Stimulated activated memory B cell treated with anti-CD40 and anti-IgM and Interleukin-4, amounts not matched to agents 10 μg/mL and 1 μg/mL and 100 μg/mL, for 72 hours (primary cell): ENCODE data around the gene MEF2A.

ENCODE experiments used
- ATAC-seq: fragments of 150-1000 bp; cut with Tn5 transposase; 2 replicates; pipeline ENCODE4 v1.10.0; 2021
- H3K27ac Mint-ChIP-seq: one replicate; pipeline ENCODE4 v1.8.0; 2022; ENCODE audit warnings: mild to moderate bottlenecking, mixed read lengths
- H3K27me3 Mint-ChIP-seq: one replicate; pipeline ENCODE4 v1.8.0; 2022; ENCODE audit warnings: mixed read lengths
- H3K36me3 Mint-ChIP-seq: one replicate; pipeline ENCODE4 v1.8.0; 2022; ENCODE audit warnings: mixed read lengths
- H3K4me1 Mint-ChIP-seq: one replicate; pipeline ENCODE4 v1.8.0; 2022; ENCODE audit warnings: mixed read lengths
- H3K4me3 Mint-ChIP-seq: one replicate; pipeline ENCODE4 v1.8.0; 2022; ENCODE audit warnings: mild to moderate bottlenecking, moderate library complexity, mixed read lengths
- H3K9me3 Mint-ChIP-seq: one replicate; pipeline ENCODE4 v1.8.0; 2022; ENCODE audit warnings: mixed read lengths

The MEF2A gene

GRCh38 chr15:99554880-99555488 lies 10.8 kb upstream of the MEF2A start:
- Mint-ChIP-seq H3K4me3 (no peak overlapping the region), H3K9me3 (no peaks in the 10 kb centered on the region), H3K27ac (peak overlapping the region; percentile 73), H3K4me1 (peaks cover 36% of the 10 kb centered on the region), H3K27me3 (no peaks in the 10 kb centered on the region), H3K36me3 (no peaks in the 10 kb centered on the region)
- ATAC-seq: no peak

GRCh38 chr15:99556011-99556410 lies 9.8 kb upstream of the MEF2A start:
- Mint-ChIP-seq H3K36me3 (no peaks in the 10 kb centered on the region), H3K27ac (peak overlapping the region; percentile 73), H3K4me1 (peaks cover 31% of the 10 kb centered on the region), H3K27me3 (no peaks in the 10 kb centered on the region), H3K4me3 (no peak overlapping the region), H3K9me3 (no peaks in the 10 kb centered on the region)
- ATAC-seq: peak; percentile 67

GRCh38 chr15:99556578-99556977 lies 9.2 kb upstream of the MEF2A start:
- no peak for ATAC-seq
- Mint-ChIP-seq H3K4me1 (peaks cover 29% of the 10 kb centered on the region), H3K4me3 (no peak overlapping the region), H3K9me3 (no peaks in the 10 kb centered on the region), H3K36me3 (no peaks in the 10 kb centered on the region), H3K27me3 (no peaks in the 10 kb centered on the region), H3K27ac (peak overlapping the region; percentile 73)

GRCh38 chr15:99558084-99558483 lies 7.7 kb upstream of the MEF2A start:
- Mint-ChIP-seq H3K27ac (no peak overlapping the region), H3K4me1 (peaks cover 33% of the 10 kb centered on the region), H3K4me3 (no peak overlapping the region), H3K36me3 (no peaks in the 10 kb centered on the region), H3K27me3 (no peaks in the 10 kb centered on the region), H3K9me3 (no peaks in the 10 kb centered on the region)
- ATAC-seq: no peak

GRCh38 chr15:99558571-99558970 lies 7.2 kb upstream of the MEF2A start:
- Mint-ChIP-seq H3K27me3 (no peaks in the 10 kb centered on the region), H3K9me3 (no peaks in the 10 kb centered on the region), H3K36me3 (no peaks in the 10 kb centered on the region), H3K4me3 (no peak overlapping the region), H3K27ac (no peak overlapping the region), H3K4me1 (peaks cover 36% of the 10 kb centered on the region)
- no peak for ATAC-seq

- H3K9me3 Mint-ChIP-seq: no peaks in the 10 kb centered on the region
- ATAC-seq: no peak
These were observed 4.1 kb upstream of the MEF2A start for GRCh38 chr15:99561476-99562230.

GRCh38 chr15:99562238-99562637 lies 3.5 kb upstream of the MEF2A start:
- peak overlapping the region; percentile 89 for H3K27ac Mint-ChIP-seq
- no peaks in the 10 kb centered on the region for H3K36me3 Mint-ChIP-seq
- peaks cover 28% of the 10 kb centered on the region for H3K4me1 Mint-ChIP-seq
- ATAC-seq: no peak
- no peak overlapping the region for H3K4me3 Mint-ChIP-seq
- no peaks in the 10 kb centered on the region for H3K9me3 Mint-ChIP-seq
- no peaks in the 10 kb centered on the region for H3K27me3 Mint-ChIP-seq

More at GRCh38 chr15:99561476-99562230, 4.1 kb upstream of the MEF2A start:
- Mint-ChIP-seq H3K4me1 (peaks cover 30% of the 10 kb centered on the region), H3K4me3 (no peak overlapping the region), H3K36me3 (no peaks in the 10 kb centered on the region), H3K27me3 (no peaks in the 10 kb centered on the region), H3K27ac (peak overlapping the region; percentile 89)

- peak overlapping the region; percentile 68 for H3K4me3 Mint-ChIP-seq
- no peaks in the 10 kb centered on the region for H3K36me3 Mint-ChIP-seq
- H3K4me1 Mint-ChIP-seq: peaks cover 44% of the 10 kb centered on the region
- no peaks in the 10 kb centered on the region for H3K9me3 Mint-ChIP-seq
- peak overlapping the region; percentile 89 for H3K27ac Mint-ChIP-seq
- peak; percentile 46 for ATAC-seq
- H3K27me3 Mint-ChIP-seq: no peaks in the 10 kb centered on the region
These were observed 1.3 kb upstream of the MEF2A start for GRCh38 chr15:99564221-99565048.

GRCh38 chr15:99565049-99565298 lies 810 bp upstream of the MEF2A start:
- Mint-ChIP-seq H3K27ac (peak overlapping the region; percentile 89), H3K4me1 (peaks cover 44% of the 10 kb centered on the region), H3K27me3 (no peaks in the 10 kb centered on the region), H3K9me3 (no peaks in the 10 kb centered on the region), H3K4me3 (peak overlapping the region; percentile 68), H3K36me3 (no peaks in the 10 kb centered on the region)
- no peak for ATAC-seq

- Mint-ChIP-seq H3K27me3 (no peaks in the 10 kb centered on the region), H3K4me1 (peaks cover 57% of the 10 kb centered on the region), H3K9me3 (no peaks in the 10 kb centered on the region), H3K4me3 (peak overlapping the region; percentile 96), H3K27ac (peak overlapping the region; percentile 89), H3K36me3 (peaks cover under 1% of the 10 kb centered on the region)
- ATAC-seq: peak; percentile 42
These were observed 543 bp downstream of the MEF2A start for GRCh38 chr15:99566157-99566897.

GRCh38 chr15:99568625-99569352 lies 3.0 kb downstream of the MEF2A start:
- Mint-ChIP-seq H3K27me3 (no peaks in the 10 kb centered on the region), H3K27ac (peak overlapping the region; percentile 72), H3K4me1 (peaks cover 60% of the 10 kb centered on the region), H3K36me3 (peaks cover 17% of the 10 kb centered on the region), H3K4me3 (peak overlapping the region; percentile 90), H3K9me3 (no peaks in the 10 kb centered on the region)
- ATAC-seq: no peak

- peak overlapping the region; percentile 3 for H3K27ac Mint-ChIP-seq
These were observed 5.5 kb downstream of the MEF2A start for GRCh38 chr15:99571299-99571698.

GRCh38 chr15:99574048-99574447 lies 8.3 kb downstream of the MEF2A start:
- ATAC-seq: no peak
- Mint-ChIP-seq H3K36me3 (peaks cover 49% of the 10 kb centered on the region), H3K9me3 (no peaks in the 10 kb centered on the region), H3K27ac (no peak overlapping the region), H3K4me1 (peaks cover 80% of the 10 kb centered on the region), H3K27me3 (no peaks in the 10 kb centered on the region), H3K4me3 (no peak overlapping the region)

More at GRCh38 chr15:99571299-99571698, 5.5 kb downstream of the MEF2A start:
- no peak for ATAC-seq
- peaks cover 39% of the 10 kb centered on the region for H3K36me3 Mint-ChIP-seq
- H3K9me3 Mint-ChIP-seq: no peaks in the 10 kb centered on the region
- H3K4me3 Mint-ChIP-seq: no peak overlapping the region
- no peaks in the 10 kb centered on the region for H3K27me3 Mint-ChIP-seq
- peaks cover 71% of the 10 kb centered on the region for H3K4me1 Mint-ChIP-seq

GRCh38 chr15:99574502-99574901 lies 8.7 kb downstream of the MEF2A start:
- Mint-ChIP-seq H3K36me3 (peaks cover 49% of the 10 kb centered on the region), H3K4me1 (peaks cover 81% of the 10 kb centered on the region), H3K9me3 (no peaks in the 10 kb centered on the region), H3K27ac (no peak overlapping the region), H3K4me3 (no peak overlapping the region), H3K27me3 (no peaks in the 10 kb centered on the region)
- ATAC-seq: no peak
